GM12865 (cell line): Measurements from ENCODE around the gene HOXA5.

ENCODE experiments used
- DNase-seq: peaks from one replicate; pipeline ENCODE4 v3.0.0; 2010; ENCODE audit warnings: low read depth
- H3K4me3 ChIP-seq: 2 replicates; pipeline ENCODE4 v1.5.1; 2011; ENCODE audit warnings: mild to moderate bottlenecking, low read depth, low read length, control low read depth
- TF ChIP-seq, protein P1 (sequence below): IDR thresholded peaks from 2 replicates; pipeline ENCODE4 v1.5.1; 2011; ENCODE audit warnings: low read length, control low read depth, low read depth, inconsistent platforms; ENCODE audit not compliant: insufficient read depth; ENCODE audit errors: missing control alignments

Gene HOXA5

DNA sequence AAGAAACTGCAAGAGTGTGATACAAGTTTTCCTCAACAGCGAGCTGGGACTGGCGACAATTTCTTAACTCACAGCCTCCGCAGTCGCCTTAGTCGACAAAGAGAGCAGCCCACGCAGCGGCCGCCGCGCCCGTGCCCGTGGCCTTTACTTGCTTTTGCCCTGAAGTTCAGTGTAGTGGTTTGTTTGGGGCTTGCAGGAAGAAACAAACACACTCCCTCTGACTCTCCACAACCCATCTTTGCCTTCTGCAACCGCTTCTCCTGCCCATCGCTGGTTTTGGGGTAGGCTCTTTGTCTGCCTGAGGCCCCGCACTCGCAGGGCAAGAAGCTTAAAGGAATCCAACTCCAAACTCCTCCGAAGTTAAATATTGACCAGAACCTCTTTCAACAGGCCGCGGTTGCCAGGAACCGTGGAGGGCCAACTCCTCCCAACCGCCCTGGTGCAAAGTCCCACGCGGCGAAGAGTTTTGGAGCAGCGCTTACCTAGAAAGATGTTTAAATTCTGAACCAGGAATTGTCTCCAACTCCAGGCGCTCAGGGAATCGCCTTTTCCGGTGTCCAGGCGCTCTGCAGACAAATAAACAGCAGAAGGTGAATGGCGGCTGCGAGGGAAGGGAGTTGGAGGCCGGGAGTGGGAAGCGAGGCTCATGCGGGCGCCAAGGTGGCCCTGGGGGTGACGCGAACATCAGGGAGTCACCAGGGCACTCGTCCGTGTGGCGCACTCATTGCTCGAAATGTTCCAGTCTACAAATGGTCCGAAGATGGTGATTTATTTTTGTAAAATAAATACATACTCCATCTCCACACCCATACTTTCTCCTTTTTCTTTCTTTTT lies 21.2 kb downstream of the HOXA5 start:
- TF ChIP-seq, protein P1, sequence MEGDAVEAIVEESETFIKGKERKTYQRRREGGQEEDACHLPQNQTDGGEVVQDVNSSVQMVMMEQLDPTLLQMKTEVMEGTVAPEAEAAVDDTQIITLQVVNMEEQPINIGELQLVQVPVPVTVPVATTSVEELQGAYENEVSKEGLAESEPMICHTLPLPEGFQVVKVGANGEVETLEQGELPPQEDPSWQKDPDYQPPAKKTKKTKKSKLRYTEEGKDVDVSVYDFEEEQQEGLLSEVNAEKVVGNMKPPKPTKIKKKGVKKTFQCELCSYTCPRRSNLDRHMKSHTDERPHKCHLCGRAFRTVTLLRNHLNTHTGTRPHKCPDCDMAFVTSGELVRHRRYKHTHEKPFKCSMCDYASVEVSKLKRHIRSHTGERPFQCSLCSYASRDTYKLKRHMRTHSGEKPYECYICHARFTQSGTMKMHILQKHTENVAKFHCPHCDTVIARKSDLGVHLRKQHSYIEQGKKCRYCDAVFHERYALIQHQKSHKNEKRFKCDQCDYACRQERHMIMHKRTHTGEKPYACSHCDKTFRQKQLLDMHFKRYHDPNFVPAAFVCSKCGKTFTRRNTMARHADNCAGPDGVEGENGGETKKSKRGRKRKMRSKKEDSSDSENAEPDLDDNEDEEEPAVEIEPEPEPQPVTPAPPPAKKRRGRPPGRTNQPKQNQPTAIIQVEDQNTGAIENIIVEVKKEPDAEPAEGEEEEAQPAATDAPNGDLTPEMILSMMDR: no peak
- DNase-seq: no peak
- H3K4me3 ChIP-seq: no peak overlapping the region

DNA sequence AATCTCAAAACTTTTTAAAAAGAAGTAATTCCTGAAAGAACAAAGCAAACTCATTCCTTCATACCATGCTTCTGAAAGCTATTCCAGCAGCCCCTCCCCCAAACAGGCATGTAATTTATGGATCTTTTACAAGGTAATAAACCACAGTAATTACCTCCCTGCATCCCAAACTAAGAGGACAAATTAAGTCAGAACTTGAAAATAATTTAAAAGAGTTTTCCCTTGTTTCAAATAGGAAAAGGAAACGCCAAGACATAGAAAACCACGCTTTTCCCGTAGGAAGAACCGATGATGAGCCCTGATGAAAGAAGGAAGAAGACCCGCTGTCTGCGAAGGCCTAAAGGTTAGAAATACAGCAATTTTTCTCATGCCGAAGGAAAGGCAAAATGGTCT lies 21.8 kb downstream of the HOXA5 start:
- TF ChIP-seq, protein P1: no peak
- DNase-seq: no peak
- H3K4me3 ChIP-seq: no peak overlapping the region

DNA sequence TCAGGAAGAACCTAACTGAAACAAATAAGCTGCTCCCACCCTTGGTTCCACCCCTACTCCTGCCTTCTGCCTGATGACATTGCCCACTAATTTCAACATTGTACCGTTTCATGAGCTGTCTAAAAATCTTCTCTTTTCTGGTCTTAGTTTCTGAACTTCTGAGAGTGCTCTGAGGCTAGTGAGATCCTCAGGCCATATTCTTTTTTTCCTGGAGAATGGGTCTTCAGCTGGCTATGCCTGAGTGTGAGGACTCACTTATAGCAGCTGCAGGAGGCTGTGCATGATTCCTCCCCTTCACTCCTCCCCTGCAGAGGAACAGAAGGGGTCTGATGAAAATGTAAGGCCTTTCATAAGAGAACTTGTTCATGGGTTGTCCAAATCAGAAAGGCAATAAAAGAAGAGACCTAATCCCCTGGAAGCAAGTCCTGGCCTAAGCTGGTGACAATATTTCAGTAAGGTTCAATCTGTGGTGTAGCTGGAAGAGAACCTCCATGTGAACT lies 24.0 kb downstream of the HOXA5 start:
- TF ChIP-seq, protein P1: no peak
- no peak for DNase-seq

DNA sequence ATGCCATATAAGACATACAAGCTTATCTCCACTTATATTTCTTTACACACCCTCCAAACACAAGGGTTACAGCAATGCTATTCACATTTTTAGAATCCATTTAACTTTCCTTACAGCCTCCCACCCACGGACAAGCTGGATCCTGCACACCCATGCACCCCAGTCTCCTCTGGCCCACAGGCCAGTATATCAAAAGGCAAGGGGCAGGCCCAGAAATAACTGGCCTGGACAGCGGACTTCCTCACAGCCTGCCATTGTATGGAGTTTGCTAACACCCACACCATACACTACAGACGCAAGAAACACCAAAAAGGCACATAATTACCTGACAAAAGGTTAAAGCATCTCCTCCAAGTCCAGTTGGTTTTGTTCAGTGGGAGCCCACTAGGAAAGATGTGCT lies 24.9 kb downstream of the HOXA5 start:
- TF ChIP-seq, protein P1: no peak
- H3K4me3 ChIP-seq: no peak overlapping the region
- no peak for DNase-seq

More for the DNA sequence above, 24.0 kb downstream of the HOXA5 start:
- no peak overlapping the region for H3K4me3 ChIP-seq

DNA sequence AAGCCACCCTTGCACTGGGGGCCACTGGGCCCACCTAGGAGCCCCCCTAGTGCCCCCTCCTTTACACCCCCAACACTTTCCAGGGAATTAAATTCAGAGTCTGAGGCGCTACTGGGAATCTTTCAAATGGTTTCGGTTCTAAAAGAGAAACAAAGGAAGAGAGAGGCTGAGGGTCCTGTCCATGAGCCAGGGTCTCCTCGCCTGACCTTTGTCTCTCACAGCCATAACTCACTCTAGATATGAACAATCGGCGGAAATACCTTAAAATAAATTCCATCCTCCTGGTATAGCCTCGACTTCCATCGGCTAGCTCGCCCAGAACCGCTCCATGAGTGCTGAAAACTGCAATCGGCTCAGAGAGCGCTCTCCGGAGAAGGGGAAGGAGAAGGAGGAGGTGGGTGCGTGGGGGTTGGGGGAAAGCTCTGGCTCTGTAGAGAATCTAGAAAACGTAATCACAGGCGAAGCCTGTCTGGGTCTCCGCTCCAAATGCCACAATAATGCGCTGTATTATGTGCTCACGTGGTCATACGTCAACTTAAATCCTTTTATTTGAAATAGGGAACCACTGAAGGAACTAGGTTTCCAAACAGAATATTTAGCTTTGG lies 25.5 kb downstream of the HOXA5 start:
- no peak for DNase-seq
- TF ChIP-seq, protein P1: no peak
- no peak overlapping the region for H3K4me3 ChIP-seq

DNA sequence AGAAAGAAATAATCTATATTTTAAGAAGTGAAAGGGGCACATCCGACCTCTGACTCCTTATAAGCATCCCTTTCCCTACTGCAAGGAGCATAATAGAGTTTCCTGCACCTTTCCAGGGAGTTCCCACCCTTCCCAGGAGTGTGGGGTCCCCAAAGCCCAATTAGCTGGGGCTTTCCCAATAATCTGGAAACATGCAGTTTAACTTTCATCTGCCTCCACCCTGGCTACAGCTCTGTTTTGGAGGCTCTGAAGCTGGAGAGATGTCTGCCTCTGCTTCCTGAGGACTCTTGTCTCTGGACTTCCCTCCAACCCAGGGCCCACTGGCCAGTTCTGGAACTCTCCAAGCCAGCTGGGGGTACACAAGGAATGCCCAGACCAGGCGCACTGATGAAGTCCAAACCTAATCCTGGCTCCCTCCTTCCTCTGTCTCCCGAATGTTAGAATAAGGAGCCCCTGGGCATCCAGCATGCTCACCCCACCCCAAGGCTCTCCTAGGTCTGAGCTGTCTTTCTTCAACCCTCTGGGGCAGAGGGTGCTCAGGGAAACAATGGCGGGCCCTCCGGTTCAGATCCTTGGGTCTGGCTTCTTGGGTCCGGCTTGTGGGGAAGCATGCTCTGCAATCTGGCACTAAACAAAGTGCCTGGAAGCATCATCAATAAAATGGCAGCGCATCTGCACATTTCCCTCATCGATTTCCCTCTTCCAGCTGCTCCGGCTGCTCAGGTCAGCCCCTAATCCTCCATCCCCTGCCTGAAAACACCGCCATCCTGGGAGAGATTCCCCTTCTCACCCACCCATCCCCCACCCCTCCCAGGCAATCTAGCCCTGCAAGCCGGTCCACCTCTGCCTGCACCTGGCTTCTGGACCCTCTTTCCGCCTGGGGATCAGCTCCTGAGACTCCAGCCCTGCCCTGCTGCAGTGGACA lies 26.3 kb downstream of the HOXA5 start:
- no peak overlapping the region for H3K4me3 ChIP-seq
- DNase-seq: no peak
- TF ChIP-seq, protein P1: no peak
